Measurements from ENCODE around the gene HDAC3.

Gene HDAC3

GRCh38 chr5:141669520-141669919 is 32.9 kb upstream of the HDAC3 start:
- no peak overlapping the region for H3K4me3 ChIP-seq (ENCODE audit: control insufficient read depth, low read depth, low read length)
- DNase-seq (ENCODE audit: low read depth) = no peak
- peak; percentile 0 for TF ChIP-seq CTCF (IDR thresholded peaks at IDR 0.05; ENCODE audit: control insufficient read depth, insufficient read depth, low read depth, low read length, missing control alignments)

GRCh38 chr5:141668601-141669265 is 32.1 kb upstream of the HDAC3 start:
- TF ChIP-seq CTCF (IDR thresholded peaks at IDR 0.05; ENCODE audit: control insufficient read depth, insufficient read depth, low read depth, low read length, missing control alignments) = no peak
- no peak overlapping the region for H3K4me3 ChIP-seq (ENCODE audit: control insufficient read depth, low read depth, low read length)
- DNase-seq (ENCODE audit: low read depth) = no peak

- TF ChIP-seq CTCF (IDR thresholded peaks at IDR 0.05; ENCODE audit: control insufficient read depth, insufficient read depth, low read depth, low read length, missing control alignments) = no peak
- H3K4me3 ChIP-seq (ENCODE audit: control insufficient read depth, low read depth, low read length) = no peak overlapping the region
- no peak for DNase-seq (ENCODE audit: low read depth)
Observed at GRCh38 chr5:141665995-141666940, 29.6 kb upstream of the HDAC3 start.

GRCh38 chr5:141664733-141665461 is 28.2 kb upstream of the HDAC3 start:
- H3K4me3 ChIP-seq (ENCODE audit: control insufficient read depth, low read depth, low read length) = no peak overlapping the region
- TF ChIP-seq CTCF (IDR thresholded peaks at IDR 0.05; ENCODE audit: control insufficient read depth, insufficient read depth, low read depth, low read length, missing control alignments) = peak; percentile 95
- DNase-seq (ENCODE audit: low read depth) = no peak

- no peak for DNase-seq (ENCODE audit: low read depth)
- no peak overlapping the region for H3K4me3 ChIP-seq (ENCODE audit: control insufficient read depth, low read depth, low read length)
- no peak for TF ChIP-seq CTCF (IDR thresholded peaks at IDR 0.05; ENCODE audit: control insufficient read depth, insufficient read depth, low read depth, low read length, missing control alignments)
Observed at GRCh38 chr5:141663506-141663905, 26.9 kb upstream of the HDAC3 start.

- DNase-seq (ENCODE audit: low read depth) = no peak
- no peak overlapping the region for H3K4me3 ChIP-seq (ENCODE audit: control insufficient read depth, low read depth, low read length)
- no peak for TF ChIP-seq CTCF (IDR thresholded peaks at IDR 0.05; ENCODE audit: control insufficient read depth, insufficient read depth, low read depth, low read length, missing control alignments)
Observed at GRCh38 chr5:141662028-141662427, 25.4 kb upstream of the HDAC3 start.

Measured in AG09309 (cell line).